Measurements from ENCODE around the gene FREM3. TPM values are rescaled to one million over a fixed set of nuclear protein-coding genes. Genes with fewer than 3 reads are reported as not detected.
"Not testable (repeated sequence)": the region's sequence is repeated elsewhere in the genome, so short reads cannot be mapped to it uniquely, and the experiment has no call there.

Gene FREM3
- not detected for total RNA-seq

- H3K4me3 Mint-ChIP-seq = peak within 1 kb of the TSS; percentile 66
- H3K27me3 Mint-ChIP-seq = peaks cover 48% of the 10 kb centered on the region
- no peak for DNase-seq
- no peak within 1 kb of the TSS for H3K27ac Mint-ChIP-seq
- CTCF ChIA-PET = no interaction called here
- peaks cover 12% of the 10 kb centered on the region for H3K4me1 Mint-ChIP-seq
- peak; percentile 57 for ATAC-seq
- H3K36me3 Mint-ChIP-seq = no peaks in the 10 kb centered on the region
- H3K9me3 Mint-ChIP-seq (ENCODE audit: low read depth) = no peaks in the 10 kb centered on the region
Measured at GRCh38 chr4:143700416-143701352, at the start of gene FREM3. FREM3 (minus strand) TSS chr4:143700675; CDS start chr4:143700675, 0 bp downstream.

GRCh38 chr4:143745874-143746273, 45.4 kb upstream of the FREM3 start:
- no peaks in the 10 kb centered on the region for H3K9me3 Mint-ChIP-seq (ENCODE audit: low read depth)
- H3K27me3 Mint-ChIP-seq = no peaks in the 10 kb centered on the region
- H3K4me1 Mint-ChIP-seq = no peaks in the 10 kb centered on the region
- CTCF ChIA-PET = no interaction called here
- H3K27ac Mint-ChIP-seq = no peak overlapping the region
- H3K36me3 Mint-ChIP-seq = no peaks in the 10 kb centered on the region
- no peak overlapping the region for H3K4me3 Mint-ChIP-seq
- DNase-seq = no peak
- ATAC-seq = no peak

- Mint-ChIP-seq H3K4me3 (no peak overlapping the region), H3K9me3 (ENCODE audit: low read depth) (no peaks in the 10 kb centered on the region), H3K4me1 (no peaks in the 10 kb centered on the region), H3K27me3 (no peaks in the 10 kb centered on the region), H3K27ac (no peak overlapping the region), H3K36me3 (no peaks in the 10 kb centered on the region)
- CTCF ChIA-PET = no interaction called here
- DNase-seq (no peak), ATAC-seq (no peak)
Measured at GRCh38 chr4:143743591-143743990, 43.1 kb upstream of the FREM3 start.

- H3K4me3 Mint-ChIP-seq = no peak overlapping the region
- H3K36me3 Mint-ChIP-seq = no peaks in the 10 kb centered on the region
- H3K9me3 Mint-ChIP-seq (ENCODE audit: low read depth) = no peaks in the 10 kb centered on the region
Measured at GRCh38 chr4:143742834-143743233, 42.4 kb upstream of the FREM3 start.

GRCh38 chr4:143736861-143737260, 36.4 kb upstream of the FREM3 start:
- no peak for ATAC-seq
- Mint-ChIP-seq H3K4me3 (no peak overlapping the region), H3K27ac (no peak overlapping the region), H3K9me3 (ENCODE audit: low read depth) (peaks cover 2% of the 10 kb centered on the region), H3K27me3 (peaks cover 3% of the 10 kb centered on the region), H3K36me3 (no peaks in the 10 kb centered on the region), H3K4me1 (peaks cover 8% of the 10 kb centered on the region)
- CTCF ChIA-PET = no interaction called here
- DNase-seq = no peak

More at GRCh38 chr4:143742834-143743233, 42.4 kb upstream of the FREM3 start:
- no peaks in the 10 kb centered on the region for H3K27me3 Mint-ChIP-seq
- no peak overlapping the region for H3K27ac Mint-ChIP-seq
- CTCF ChIA-PET = no interaction called here
- no peaks in the 10 kb centered on the region for H3K4me1 Mint-ChIP-seq
- ATAC-seq (no peak), DNase-seq (no peak)

- H3K27ac Mint-ChIP-seq; CTCF ChIA-PET; DNase-seq; H3K4me3 Mint-ChIP-seq; H3K9me3 Mint-ChIP-seq (ENCODE audit: low read depth); H3K4me1 Mint-ChIP-seq; H3K27me3 Mint-ChIP-seq; H3K36me3 Mint-ChIP-seq: not testable (repeated sequence)
- peak; percentile 16 for ATAC-seq
Measured at GRCh38 chr4:143736061-143736460, 35.6 kb upstream of the FREM3 start.

- DNase-seq = no peak
- Mint-ChIP-seq H3K27ac (no peak overlapping the region), H3K9me3 (ENCODE audit: low read depth) (no peaks in the 10 kb centered on the region), H3K27me3 (peaks cover 4% of the 10 kb centered on the region), H3K36me3 (no peaks in the 10 kb centered on the region), H3K4me3 (no peak overlapping the region), H3K4me1 (no peaks in the 10 kb centered on the region)
- CTCF ChIA-PET = no interaction called here
- ATAC-seq = no peak
Measured at GRCh38 chr4:143728166-143728565, 27.7 kb upstream of the FREM3 start.

- CTCF ChIA-PET = no interaction called here
- H3K4me1 Mint-ChIP-seq = no peaks in the 10 kb centered on the region
- H3K27ac Mint-ChIP-seq = no peak overlapping the region
- no peak overlapping the region for H3K4me3 Mint-ChIP-seq
- peaks cover 4% of the 10 kb centered on the region for H3K27me3 Mint-ChIP-seq
- H3K36me3 Mint-ChIP-seq = no peaks in the 10 kb centered on the region
- H3K9me3 Mint-ChIP-seq (ENCODE audit: low read depth) = no peaks in the 10 kb centered on the region
- DNase-seq (no peak), ATAC-seq (no peak)
Measured at GRCh38 chr4:143726714-143727113, 26.2 kb upstream of the FREM3 start.

GRCh38 chr4:143721317-143721716, 20.8 kb upstream of the FREM3 start:
- no peak overlapping the region for H3K27ac Mint-ChIP-seq
- no peak overlapping the region for H3K4me3 Mint-ChIP-seq
- H3K9me3 Mint-ChIP-seq (ENCODE audit: low read depth) = no peaks in the 10 kb centered on the region
- no peaks in the 10 kb centered on the region for H3K36me3 Mint-ChIP-seq
- no peak for ATAC-seq
- DNase-seq = no peak
- H3K4me1 Mint-ChIP-seq = no peaks in the 10 kb centered on the region
- CTCF ChIA-PET = no interaction called here
- H3K27me3 Mint-ChIP-seq = peaks cover 4% of the 10 kb centered on the region

- H3K4me1 Mint-ChIP-seq; H3K27ac Mint-ChIP-seq; ATAC-seq; DNase-seq; H3K36me3 Mint-ChIP-seq; H3K4me3 Mint-ChIP-seq; CTCF ChIA-PET; H3K9me3 Mint-ChIP-seq (ENCODE audit: low read depth); H3K27me3 Mint-ChIP-seq: not testable (repeated sequence)
Measured at GRCh38 chr4:143718748-143719147, 18.3 kb upstream of the FREM3 start.

GRCh38 chr4:143713955-143714625, 13.6 kb upstream of the FREM3 start:
- Mint-ChIP-seq H3K4me3 (no peak overlapping the region), H3K4me1 (no peaks in the 10 kb centered on the region), H3K9me3 (ENCODE audit: low read depth) (no peaks in the 10 kb centered on the region), H3K36me3 (no peaks in the 10 kb centered on the region), H3K27ac (no peak overlapping the region), H3K27me3 (peaks cover 4% of the 10 kb centered on the region)
- DNase-seq (no peak), ATAC-seq (no peak)
- CTCF ChIA-PET = no interaction called here

GRCh38 chr4:143713553-143713952, 13.1 kb upstream of the FREM3 start:
- Mint-ChIP-seq H3K4me3 (no peak overlapping the region), H3K27me3 (peaks cover 4% of the 10 kb centered on the region), H3K9me3 (ENCODE audit: low read depth) (no peaks in the 10 kb centered on the region), H3K27ac (no peak overlapping the region), H3K36me3 (no peaks in the 10 kb centered on the region), H3K4me1 (no peaks in the 10 kb centered on the region)
- no peak for DNase-seq
- ATAC-seq = no peak
- CTCF ChIA-PET = no interaction called here

GRCh38 chr4:143712155-143712550, 11.7 kb upstream of the FREM3 start:
- H3K4me3 Mint-ChIP-seq = no peak overlapping the region
- H3K36me3 Mint-ChIP-seq = no peaks in the 10 kb centered on the region
- CTCF ChIA-PET = no interaction called here
- peaks cover 4% of the 10 kb centered on the region for H3K27me3 Mint-ChIP-seq
- H3K4me1 Mint-ChIP-seq = no peaks in the 10 kb centered on the region
- no peak for ATAC-seq
- H3K9me3 Mint-ChIP-seq (ENCODE audit: low read depth) = no peaks in the 10 kb centered on the region
- H3K27ac Mint-ChIP-seq = no peak overlapping the region
- no peak for DNase-seq

- Mint-ChIP-seq H3K4me3 (no peak overlapping the region), H3K9me3 (ENCODE audit: low read depth) (no peaks in the 10 kb centered on the region), H3K4me1 (no peaks in the 10 kb centered on the region), H3K27me3 (peaks cover 4% of the 10 kb centered on the region), H3K27ac (no peak overlapping the region), H3K36me3 (no peaks in the 10 kb centered on the region)
- DNase-seq (no peak), ATAC-seq (no peak)
- CTCF ChIA-PET = no interaction called here
Measured at GRCh38 chr4:143711543-143712154, 11.2 kb upstream of the FREM3 start.

Data from activated CD8-positive, alpha-beta memory T cell treated with anti-CD3 and anti-CD28 coated beads, Interleukin-2, amount 10 ng/mL, durations not matched to agents 7 days and 5 days (primary cell).